GM21576 (cell line): ENCODE measurements around the gene LPP.

Source experiments
- ATAC-seq: cut with Tn5 transposase; IDR thresholded peaks from one replicate; pipeline ENCODE4 v1.9.1; 2021; ENCODE audit warnings: mild to moderate bottlenecking, moderate library complexity; ENCODE audit not compliant: unreplicated experiment

Gene LPP

GRCh38 chr3:188323067-188323842, 169.3 kb downstream of the LPP start:
- ATAC-seq: no peak

GRCh38 chr3:188326111-188326510, 172.2 kb downstream of the LPP start:
- ATAC-seq: no peak

GRCh38 chr3:188326968-188327367, 173.0 kb downstream of the LPP start:
- no peak for ATAC-seq

- no peak for ATAC-seq
Observed at GRCh38 chr3:188327433-188327832, 173.5 kb downstream of the LPP start.

GRCh38 chr3:188330138-188330537, 176.2 kb downstream of the LPP start:
- no peak for ATAC-seq

GRCh38 chr3:188331166-188331565, 177.2 kb downstream of the LPP start:
- ATAC-seq: no peak

GRCh38 chr3:188332085-188332484, 178.1 kb downstream of the LPP start:
- no peak for ATAC-seq

- no peak for ATAC-seq
Observed at GRCh38 chr3:188335656-188336055, 181.7 kb downstream of the LPP start.

- no peak for ATAC-seq
Observed at GRCh38 chr3:188336178-188336577, 182.2 kb downstream of the LPP start.

- ATAC-seq: no peak
Observed at GRCh38 chr3:188337232-188337631, 183.3 kb downstream of the LPP start.

GRCh38 chr3:188338086-188338485, 184.1 kb downstream of the LPP start:
- ATAC-seq: no peak

- ATAC-seq: peak; percentile 76
Observed at GRCh38 chr3:188339410-188340295, 185.7 kb downstream of the LPP start.

GRCh38 chr3:188341501-188341900, 187.5 kb downstream of the LPP start:
- ATAC-seq: no peak

- no peak for ATAC-seq
Observed at GRCh38 chr3:188342991-188343732, 189.2 kb downstream of the LPP start.

- no peak for ATAC-seq
Observed at GRCh38 chr3:188343894-188344293, 189.9 kb downstream of the LPP start.

- no peak for ATAC-seq
Observed at GRCh38 chr3:188345223-188345622, 191.3 kb downstream of the LPP start.

- no peak for ATAC-seq
Observed at GRCh38 chr3:188348435-188349244, 194.7 kb downstream of the LPP start.

GRCh38 chr3:188349351-188349901, 195.5 kb downstream of the LPP start:
- no peak for ATAC-seq

GRCh38 chr3:188349933-188350332, 196.0 kb downstream of the LPP start:
- ATAC-seq: no peak

GRCh38 chr3:188350961-188351360, 197.0 kb downstream of the LPP start:
- ATAC-seq: no peak
